ENCODE data around the gene ERI3. TPM values are rescaled to one million over a fixed set of nuclear protein-coding genes. Genes with fewer than 3 reads are reported as not detected.

The ERI3 gene
- total and polyA plus RNA-seq, 10 of the 15 experiments (the other 5 are each of a cell fraction or from before 2014, with no cell fraction given), result 20.6 to 90.4 (median 41.2) TPM

- H3K4me1 ChIP-seq (ENCODE audit: control insufficient read depth, insufficient read depth, low read length), result no peaks in the 10 kb centered on the region
- H3K4me3 ChIP-seq, result no peak overlapping the region
- ChIA-PET SMC1A (ENCODE audit: uncharacterized antibody, unreplicated experiment) (interaction anchor here (0.9 kb wide), 2 partner anchors 18 to 79 kb away, joined by 3 read pairs; no protein-coding TSS in a partner anchor), CTCF (interaction anchor here (0.9 kb wide), 1 partner anchor 22 kb away, joined by 3 read pairs; no protein-coding TSS in a partner anchor), POLR2A (no interaction called here), RAD21 (ENCODE audit: unreplicated experiment) (no interaction called here)
- BruUV-seq (replicated peaks), result no TSS peak
- no peak for FAIRE-seq
- H3K4me2 ChIP-seq (ENCODE audit: control insufficient read depth, insufficient read depth), result no peak overlapping the region
- no peak overlapping the region for H2AFZ ChIP-seq (ENCODE audit: control insufficient read depth, low read depth, low read length)
- 100% methylated on average over 4 of the region's 6 CpGs for WGBS (ENCODE audit: insufficient coverage, insufficient replicate concordance, low lambda C conversion rate, missing lambda C conversion rate)
- ATAC-seq, result no peak
- peaks cover 0 to 11% of the 10 kb centered on the region in 2 experiments; a peak in 3 of 4 replicates for H3K36me3 ChIP-seq (ENCODE audit: control insufficient read depth in 2 of 2, insufficient read depth in 2 of 2, low read length in 1 of 2)
- H3K27me3 ChIP-seq (replicated peaks in 1 of 2; ENCODE audit: control insufficient read depth in 2 of 2, insufficient read depth in 2 of 2, low read length in 1 of 2), result no peaks in the 10 kb centered on the region
- no peaks in the 10 kb centered on the region for H3K79me2 ChIP-seq (ENCODE audit: control insufficient read depth, insufficient read depth, low read length)
- no peak overlapping the region for H3K27ac ChIP-seq (ENCODE audit: control insufficient read depth, insufficient read depth)
- intact Hi-C loops (cut with micrococcal nuclease; ENCODE audit: unreplicated experiment), result no loop called here
- H3K9me3 ChIP-seq (replicated peaks; ENCODE audit: control insufficient read depth, insufficient read depth, low read length), result no peaks in the 10 kb centered on the region
- no peak overlapping the region for H3K9ac ChIP-seq (ENCODE audit: control insufficient read depth, insufficient read depth, low read length)
- in situ Hi-C loops (cut with MboI), result no loop called here
- H4K20me1 ChIP-seq (ENCODE audit: control insufficient read depth, insufficient read depth), result no peaks in the 10 kb centered on the region
- DNase-seq (ENCODE audit: low read depth, low spot score), result no peak
- TF ChIP-seq MTA2 (IDR thresholded peaks at IDR 0.05; ENCODE audit: low read depth), result no peak
- no peak for TF ChIP-seq CBX5 (IDR thresholded peaks at IDR 0.05; ENCODE audit: low read depth)
- TF ChIP-seq USF1 (IDR thresholded peaks at IDR 0.05; ENCODE audit: borderline replicate concordance, extremely low read length, insufficient read depth, low read depth, low read length), result no peak
- TF ChIP-seq CEBPZ (IDR thresholded peaks at IDR 0.05; ENCODE audit: low read depth, low read length), result no peak
- no peak for TF ChIP-seq REST (IDR thresholded peaks at IDR 0.05; ENCODE audit: low read depth, low read length)
- no peak for TF ChIP-seq TARDBP (IDR thresholded peaks at IDR 0.05; ENCODE audit: borderline replicate concordance)
- no peak for TF ChIP-seq ZNF592 (IDR thresholded peaks at IDR 0.05)
- TF ChIP-seq ETV6 (conservative IDR thresholded peaks at IDR 0.05 in 1 of 2, IDR thresholded peaks at IDR 0.05 in 1 of 2; ENCODE audit: borderline replicate concordance in 1 of 2, low read depth in 1 of 2), result no peak
- TF ChIP-seq EGR1 (IDR thresholded peaks at IDR 0.05; ENCODE audit: borderline replicate concordance in 1 of 2, low read depth in 2 of 2, low read length in 2 of 2), result no peak
- no peak for TF ChIP-seq PAX8 (IDR thresholded peaks at IDR 0.05)
- TF ChIP-seq NR2F1 (conservative IDR thresholded peaks at IDR 0.05), result no peak
Measured at GRCh38 chr1:44296086-44296485, 59.0 kb downstream of the ERI3 start.

Data from GM12878 (cell line).